H1 (cell line): ENCODE results near the gene MACROD2. TPM values are rescaled to one million over a fixed set of nuclear protein-coding genes. Genes with fewer than 3 reads are reported as not detected.

ENCODE experiments used
- CTCF ChIA-PET: fragments of 300-600 bp; sonication (Branson Sonifier 250); formaldehyde crosslinking; loops from one replicate; lab custom pipeline; 2021; ENCODE audit not compliant: partially characterized antibody; lab: Charles Lee
- POLR2A ChIA-PET: fragments of 300-600 bp; sonication (Branson Sonifier 250); formaldehyde crosslinking; loops from one replicate; lab custom pipeline; 2021; ENCODE audit warnings: inconsistent platforms; ENCODE audit not compliant: partially characterized antibody; lab: Charles Lee
- DNase-seq, 2 experiments: peaks; one replicate each; pipeline versions ENCODE4 v3.0.0 to v3.0.0-alpha.2; 2010 to 2022; ENCODE audit warnings: low spot score in 2 of 2, low read depth in 1 of 2, mixed read lengths in 1 of 2
- FAIRE-seq: peaks from 2 replicates; lab custom pipeline; 2011; peaks lifted over from hg19 to GRCh38; lab: Jason Lieb, UNC
- H2AFZ ChIP-seq: 2 replicates; pipeline ENCODE4 v1.8.1; 2012; ENCODE audit warnings: low read length, inconsistent platforms
- H2AK5ac ChIP-seq: 2 replicates; pipeline ENCODE4 v1.6.1; 2013; ENCODE audit warnings: low read depth, low read length
- H2BK120ac ChIP-seq: replicated peaks from 2 replicates; pipeline ENCODE3; 2013; ENCODE audit warnings: low read depth, low read length, inconsistent platforms
- H2BK12ac ChIP-seq: 2 replicates; pipeline ENCODE4 v1.6.1; 2013; ENCODE audit warnings: low read depth, low read length
- H2BK15ac ChIP-seq: 2 replicates; pipeline ENCODE4 v1.6.1; 2013; ENCODE audit warnings: low read length
- H2BK20ac ChIP-seq: 2 replicates; pipeline ENCODE4 v1.6.1; 2013; ENCODE audit warnings: low read length
- H2BK5ac ChIP-seq: 2 replicates; pipeline ENCODE4 v1.6.1; 2013; ENCODE audit warnings: low read depth, low read length
- H3K14ac ChIP-seq: 2 replicates; pipeline ENCODE4 v1.6.1; 2013; ENCODE audit warnings: inconsistent platforms; ENCODE audit not compliant: insufficient read length
- H3K18ac ChIP-seq: 2 replicates; pipeline ENCODE4 v1.6.1; 2013; ENCODE audit warnings: low read length; ENCODE audit errors: extremely low read depth
- H3K23ac ChIP-seq: 2 replicates; pipeline ENCODE4 v1.6.1; 2013; ENCODE audit warnings: inconsistent platforms; ENCODE audit not compliant: insufficient read length
- H3K23me2 ChIP-seq: 2 replicates; pipeline ENCODE4 v1.6.1; 2013; ENCODE audit warnings: low read depth, low read length
- H3K27ac ChIP-seq: 2 replicates; pipeline ENCODE4 v1.6.1; 2011; ENCODE audit warnings: low read depth, low read length, inconsistent platforms
- H3K27me3 ChIP-seq, 4 experiments: replicated peaks in 1 of 4; 1 replicate in 1 of 4; 2 replicates in 3 of 4; pipeline versions ENCODE4 v1.6.1 to v1.8.1; 2011 to 2013; ENCODE audit warnings: low read length in 3 of 4, mild to moderate bottlenecking in 3 of 4, inconsistent platforms in 2 of 4, mixed read lengths in 2 of 4, moderate library complexity in 1 of 4; ENCODE audit not compliant: control insufficient read depth in 3 of 4, insufficient read depth in 3 of 4; ENCODE audit errors: extremely low read depth in 1 of 4
- H3K36me3 ChIP-seq, 4 experiments: 2 replicates each; pipeline versions ENCODE4 v1.6.1 to v1.8.1; 2011 to 2013; ENCODE audit warnings: mild to moderate bottlenecking in 4 of 4, low read length in 3 of 4, moderate library complexity in 2 of 4, control low read depth in 1 of 4, inconsistent platforms in 1 of 4; ENCODE audit not compliant: insufficient read depth in 4 of 4, control insufficient read depth in 2 of 4
- H3K4ac ChIP-seq: replicated peaks from 2 replicates; pipeline ENCODE3; 2013; ENCODE audit warnings: low read length, low read depth, mixed read lengths, inconsistent platforms; ENCODE audit not compliant: insufficient read length
- H3K4me1 ChIP-seq, 4 experiments: replicated peaks in 1 of 4; 1 replicate in 1 of 4; 2 replicates in 3 of 4; pipeline versions ENCODE4 v1.6.1 to v1.8.1; 2011 to 2013; ENCODE audit warnings: low read length in 3 of 4, inconsistent platforms in 2 of 4, mixed read lengths in 1 of 4; ENCODE audit not compliant: insufficient read depth in 4 of 4, control insufficient read depth in 3 of 4
- H3K4me2 ChIP-seq, 2 experiments: 2 replicates each; pipeline versions ENCODE4 v1.6.1 to v1.8.1; 2011 to 2013; ENCODE audit warnings: low read depth in 2 of 2, low read length in 2 of 2, control low read depth in 1 of 2, inconsistent platforms in 1 of 2, mild to moderate bottlenecking in 1 of 2; ENCODE audit not compliant: insufficient read depth in 1 of 2
- H3K4me3 ChIP-seq, 4 experiments: fragments of 200-600, 300-600 bp in 1 of 4; sonication (generic), shearing (Covaris generic), sonication (Bioruptor Twin) in 1 of 4; 2 replicates each; pipeline versions ENCODE4 v1.5.1 to v1.8.1; 2011 to 2016; ENCODE audit warnings: low read length in 4 of 4, low read depth in 3 of 4, control low read depth in 2 of 4, inconsistent platforms in 2 of 4, mild to moderate bottlenecking in 2 of 4, mixed read lengths in 1 of 4, moderate library complexity in 1 of 4; ENCODE audit not compliant: insufficient read depth in 2 of 4; ENCODE audit errors: extremely low read depth in 1 of 4
- H3K56ac ChIP-seq: replicated peaks from 2 replicates; pipeline ENCODE3; 2013; ENCODE audit warnings: low read depth, mild to moderate bottlenecking, mixed read lengths, low read length, inconsistent platforms; ENCODE audit not compliant: insufficient read length
- H3K79me1 ChIP-seq: 2 replicates; pipeline ENCODE4 v1.6.1; 2013; ENCODE audit warnings: low read depth, low read length, control low read depth
- H3K79me2 ChIP-seq, 2 experiments: 2 replicates each; pipeline versions ENCODE4 v1.6.1 to v1.8.1; 2012 to 2013; ENCODE audit warnings: low read length in 2 of 2, mild to moderate bottlenecking in 2 of 2, inconsistent platforms in 1 of 2; ENCODE audit not compliant: insufficient read depth in 2 of 2, control insufficient read depth in 1 of 2
- H3K9ac ChIP-seq, 4 experiments: replicated peaks in 1 of 4; 1 replicate in 1 of 4; 2 replicates in 3 of 4; pipeline versions ENCODE4 v1.6.1 to v1.8.1; 2011 to 2013; ENCODE audit warnings: low read depth in 3 of 4, low read length in 3 of 4, control low read depth in 2 of 4, mild to moderate bottlenecking in 2 of 4, moderate library complexity in 2 of 4, inconsistent platforms in 1 of 4; ENCODE audit errors: extremely low read depth in 1 of 4
- H3K9me3 ChIP-seq, 2 experiments: 2 replicates each; pipeline versions ENCODE4 v1.6.1 to v1.8.1; 2012 to 2013; ENCODE audit warnings: mild to moderate bottlenecking in 2 of 2, moderate library complexity in 2 of 2, control low read depth in 1 of 2, inconsistent platforms in 1 of 2, low read depth in 1 of 2, low read length in 1 of 2, mixed read lengths in 1 of 2; ENCODE audit not compliant: insufficient read depth in 2 of 2
- H4K20me1 ChIP-seq, 2 experiments: replicated peaks in 1 of 2; 2 replicates each; pipeline versions ENCODE3 to v1.8.1; 2011 to 2013; ENCODE audit warnings: inconsistent platforms in 2 of 2, low read length in 2 of 2, mild to moderate bottlenecking in 1 of 2; ENCODE audit not compliant: insufficient read depth in 2 of 2, control insufficient read depth in 1 of 2
- H4K5ac ChIP-seq: 2 replicates; pipeline ENCODE4 v1.6.1; 2013; ENCODE audit warnings: low read length, low read depth, mixed read lengths, inconsistent platforms; ENCODE audit not compliant: insufficient read length
- H4K8ac ChIP-seq: 2 replicates; pipeline ENCODE4 v1.8.0; 2013; ENCODE audit warnings: mild to moderate bottlenecking, moderate library complexity, low read length, inconsistent platforms; ENCODE audit not compliant: insufficient read depth; ENCODE audit errors: extremely low read depth
- H4K91ac ChIP-seq: replicated peaks from 2 replicates; pipeline ENCODE3; 2013; ENCODE audit warnings: low read length, mixed read lengths, inconsistent platforms; ENCODE audit not compliant: insufficient read length
- ATF2 ChIP-seq: IDR thresholded peaks from 2 replicates; pipeline ENCODE4 v1.6.1; 2012; ENCODE audit warnings: low read length, inconsistent platforms
- CHD1 ChIP-seq: IDR thresholded peaks from 2 replicates; pipeline ENCODE4 v1.6.1; 2012; ENCODE audit warnings: low read depth, low read length, improper control_type of control experiment
- CTBP2 ChIP-seq: IDR thresholded peaks from 2 replicates; pipeline ENCODE4 v1.7.0; 2011; ENCODE audit warnings: borderline replicate concordance, mild to moderate bottlenecking, moderate library complexity, mixed read lengths, low read length; ENCODE audit not compliant: insufficient read depth, insufficient read length
- CTCF ChIP-seq, 3 experiments: IDR thresholded peaks; 1 replicate in 2 of 3; 2 replicates in 1 of 3; pipeline versions ENCODE4 v1.5.1 to v1.6.1; 2011; ENCODE audit warnings: low read length in 3 of 3, mild to moderate bottlenecking in 3 of 3, inconsistent platforms in 2 of 3, low read depth in 1 of 3, moderate library complexity in 1 of 3; ENCODE audit not compliant: insufficient read depth in 1 of 3; ENCODE audit errors: control extremely low read depth in 1 of 3
- HDAC6 ChIP-seq: IDR thresholded peaks from one replicate; pipeline ENCODE4 v1.7.1; 2012; ENCODE audit warnings: low read depth, mild to moderate bottlenecking, inconsistent platforms, low read length, moderate library complexity
- RFX5 ChIP-seq: IDR thresholded peaks from 2 replicates; pipeline ENCODE4 v1.6.1; 2011; ENCODE audit warnings: low read depth, low read length, improper control_type of control experiment, borderline replicate concordance
- SIN3A ChIP-seq, 2 experiments: IDR thresholded peaks in 1 of 2; conservative IDR thresholded peaks in 1 of 2; 2 replicates each; pipeline ENCODE4 v1.6.1; 2011 to 2012; ENCODE audit warnings: low read length in 2 of 2, improper control_type of control experiment in 1 of 2, low read depth in 1 of 2, mild to moderate bottlenecking in 1 of 2
- SUZ12 ChIP-seq: fragments of 200-600 bp; sonication (generic); IDR thresholded peaks from 2 replicates; pipeline ENCODE4 v1.6.1; 2012; ENCODE audit warnings: mild to moderate bottlenecking, inconsistent platforms, low read length, moderate library complexity, mixed read lengths
- TAF1 ChIP-seq: IDR thresholded peaks from 2 replicates; pipeline ENCODE4 v1.6.1; 2011; ENCODE audit warnings: mild to moderate bottlenecking, low read depth, low read length
- YY1 ChIP-seq: IDR thresholded peaks from 2 replicates; pipeline ENCODE4 v1.6.1; 2011; ENCODE audit warnings: low read depth, mild to moderate bottlenecking, low read length
- WGBS, 2 experiments: shearing (Covaris generic) in 1 of 2; methylation state at CpG; one replicate each; pipeline versions ENCODE4 v1.1.6 to v1.1.7; 2013 to 2015; ENCODE audit warnings: low lambda C conversion rate in 2 of 2, mixed read lengths in 2 of 2, inconsistent platforms in 1 of 2, low coverage in 1 of 2, missing lambda C conversion rate in 1 of 2; ENCODE audit not compliant: insufficient replicate concordance in 2 of 2, insufficient coverage in 1 of 2, insufficient read length in 1 of 2; ENCODE audit errors: extremely low coverage in 1 of 2, missing lambda C conversion rate in 1 of 2; 5-methylcytosine and 5-hydroxymethylcytosine counted together
- polyA plus RNA-seq, 7 experiments: library from polyadenylated mRNA; depleted of rRNA in 3 of 7; stranded (reverse) in 5 of 7; unstranded in 2 of 7; fragments of >200 nt in 5 of 7; fragments of 200-250 nt in 2 of 7; gene quantifications; 1 replicate in 5 of 7; 2 replicates in 1 of 7; 4 replicates in 1 of 7; pipeline versions ENCODE4 v1.2.1 to v1.2.3, GENCODE V29; 2011 to 2013; ENCODE audit warnings: missing spikeins in 2 of 7, mixed read lengths in 2 of 7
- total RNA-seq: library from RNA; stranded (reverse); fragmentation: NEBNext Ultra II Directional; extraction: Animal tissue kit (Norgen Biotek cat#: 25700); gene quantifications from 2 replicates; pipeline ENCODE4 v1.2.1, GENCODE V29; 2021

The MACROD2 gene
- total and polyA plus RNA-seq, 2 of the 8 experiments (the other 6 are each of a cell fraction or from before 2014, with no cell fraction given) = 0.70 to 3.9 TPM

- Histone ChIP-seq H3K79me1 (no peaks in the 10 kb centered on the region), H4K8ac (no peak overlapping the region), H3K23me2 (no peaks in the 10 kb centered on the region; the same call in 1 of the 2 replicates), H3K36me3 (no peaks in the 10 kb centered on the region), H4K20me1 (no peaks in the 10 kb centered on the region), H3K23ac (no peak overlapping the region), H2BK20ac (no peak overlapping the region), H2BK15ac (no peak overlapping the region), H3K9me3 (no peaks in the 10 kb centered on the region), H2BK12ac (no peak overlapping the region), H3K14ac (no peak overlapping the region), H3K4me3 (no peak overlapping the region), H2AFZ (no peak overlapping the region), H3K18ac (no peak overlapping the region), H2AK5ac (no peak overlapping the region), H3K4me2 (no peak overlapping the region), H2BK5ac (no peak overlapping the region), H3K27me3 (no peaks in the 10 kb centered on the region), H3K79me2 (no peaks in the 10 kb centered on the region), H2BK120ac (no peak overlapping the region), H4K5ac (no peak overlapping the region), H3K9ac (no peak overlapping the region), H3K4me1 (no peaks in the 10 kb centered on the region), H3K4ac (no peak overlapping the region), H3K56ac (no peak overlapping the region), H3K27ac (no peak overlapping the region), H4K91ac (no peak overlapping the region)
- DNase-seq (no peak), FAIRE-seq (no peak)
- CTCF ChIA-PET = interaction anchor here (2.0 kb wide), 1 partner anchor 15 kb away, joined by 5 read pairs; no protein-coding TSS in a partner anchor
- POLR2A ChIA-PET = no interaction called here
- WGBS, 2 experiments = 86% methylated on average over 5 of the region's 5 CpGs; no CpG with 5 or more reads in 1 of the 2 experiments
- TF ChIP-seq ATF2 = no peak
- TF ChIP-seq RFX5 = no peak
- no peak for TF ChIP-seq HDAC6
- TF ChIP-seq CHD1 = no peak
- TF ChIP-seq CTCF (IDR thresholded peaks at IDR 0.05; ENCODE audit: control extremely low read depth in 1 of 3, insufficient read depth in 1 of 3, low read depth in 1 of 3, low read length in 3 of 3) = no peak
- no peak for TF ChIP-seq CTBP2
- no peak for TF ChIP-seq SUZ12
- TF ChIP-seq YY1 = no peak
- no peak for TF ChIP-seq TAF1
- TF ChIP-seq SIN3A (conservative IDR thresholded peaks at IDR 0.05 in 1 of 2, IDR thresholded peaks at IDR 0.05 in 1 of 2; ENCODE audit: low read depth in 1 of 2, low read length in 2 of 2) = no peak
These were observed 1511.0 kb downstream of the MACROD2 start for GRCh38 chr20:15506311-15506710.
